Mesothelial cell of epicardium (in vitro differentiated cells): Measurements from ENCODE around the gene SETD4. TPM values are rescaled to one million over a fixed set of nuclear protein-coding genes. Genes with fewer than 3 reads are reported as not detected.

Experiments used
- DNase-seq, 2 experiments: peaks; one replicate each; pipeline ENCODE4 v3.0.0; 2021; ENCODE audit warnings: low spot score in 2 of 2; ENCODE audit not compliant: unreplicated experiment in 2 of 2
- H3K27ac Mint-ChIP-seq: 2 replicates; pipeline ENCODE4 v1.8.0; 2021; ENCODE audit warnings: mixed read lengths
- H3K27me3 Mint-ChIP-seq: 2 replicates; pipeline ENCODE4 v1.8.0; 2021; ENCODE audit warnings: low read depth, mixed read lengths
- H3K36me3 Mint-ChIP-seq: 2 replicates; pipeline ENCODE4 v1.8.0; 2021; ENCODE audit warnings: mixed read lengths
- H3K4me1 Mint-ChIP-seq: 2 replicates; pipeline ENCODE4 v1.8.0; 2021; ENCODE audit warnings: mixed read lengths
- H3K4me3 Mint-ChIP-seq: 2 replicates; pipeline ENCODE4 v1.8.0; 2021; ENCODE audit warnings: mild to moderate bottlenecking, moderate library complexity, mixed read lengths
- H3K9me3 Mint-ChIP-seq: 2 replicates; pipeline ENCODE4 v1.8.0; 2021; ENCODE audit warnings: mixed read lengths
- total RNA-seq: library from RNA; stranded (reverse); gene quantifications from 3 replicates; pipeline ENCODE4 v1.2.1, GENCODE V29; 2021
- TF ChIP-seq, protein P1 (sequence below): fragments of 200-600 bp; sonication (generic); IDR thresholded peaks from one replicate; pipeline ENCODE4 v1.5.0; 2021; ENCODE audit warnings: antibody characterized with exemption; ENCODE audit not compliant: unreplicated experiment

Gene SETD4, protein sequence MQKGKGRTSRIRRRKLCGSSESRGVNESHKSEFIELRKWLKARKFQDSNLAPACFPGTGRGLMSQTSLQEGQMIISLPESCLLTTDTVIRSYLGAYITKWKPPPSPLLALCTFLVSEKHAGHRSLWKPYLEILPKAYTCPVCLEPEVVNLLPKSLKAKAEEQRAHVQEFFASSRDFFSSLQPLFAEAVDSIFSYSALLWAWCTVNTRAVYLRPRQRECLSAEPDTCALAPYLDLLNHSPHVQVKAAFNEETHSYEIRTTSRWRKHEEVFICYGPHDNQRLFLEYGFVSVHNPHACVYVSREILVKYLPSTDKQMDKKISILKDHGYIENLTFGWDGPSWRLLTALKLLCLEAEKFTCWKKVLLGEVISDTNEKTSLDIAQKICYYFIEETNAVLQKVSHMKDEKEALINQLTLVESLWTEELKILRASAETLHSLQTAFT
- total RNA-seq, result 28.5 to 29.7 TPM (median 28.9 TPM) in 3 replicates

DNA sequence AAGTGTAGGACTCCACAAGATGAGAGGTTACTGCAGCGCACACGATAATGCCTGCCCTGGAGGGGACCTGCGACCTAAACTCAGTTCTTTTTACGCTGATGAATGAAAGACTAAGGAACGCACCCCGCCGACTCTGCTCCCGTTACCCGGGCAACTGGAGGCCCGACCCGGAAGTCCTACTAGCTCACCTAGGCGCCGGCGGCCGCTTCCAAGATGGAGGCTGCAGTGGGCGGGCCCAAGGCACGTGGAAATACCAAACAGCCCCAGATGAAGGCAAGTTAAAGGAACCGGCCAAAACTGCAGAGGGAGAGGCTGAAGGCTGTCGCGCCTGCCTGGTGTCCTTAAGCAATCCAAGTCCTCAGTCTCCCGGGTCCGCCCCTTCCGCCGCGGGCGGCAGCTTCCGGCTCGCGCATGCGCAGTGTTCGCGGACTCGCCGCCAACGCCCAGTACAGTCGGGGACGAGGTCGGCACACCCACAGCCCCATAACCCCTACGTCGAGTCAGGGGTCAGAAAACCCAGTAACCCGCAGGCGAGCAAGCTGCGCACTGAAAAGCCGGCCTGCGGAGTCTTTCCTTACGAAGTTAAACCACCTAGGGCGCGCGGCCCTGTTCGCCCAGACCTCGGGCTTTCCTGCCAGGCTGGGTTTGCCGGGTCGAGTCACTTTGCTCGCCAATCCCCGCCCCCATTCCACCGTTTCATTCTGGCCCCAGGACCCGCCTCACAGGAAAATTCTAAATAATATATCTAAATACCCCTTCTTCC lies at the start of gene SETD4:
Gene SETD4, minus strand, starts transcription at position 368 of the 763 bp plus-strand sequence. CDS start 1,638 bp downstream, outside the sequence.
- TF ChIP-seq, protein P1, sequence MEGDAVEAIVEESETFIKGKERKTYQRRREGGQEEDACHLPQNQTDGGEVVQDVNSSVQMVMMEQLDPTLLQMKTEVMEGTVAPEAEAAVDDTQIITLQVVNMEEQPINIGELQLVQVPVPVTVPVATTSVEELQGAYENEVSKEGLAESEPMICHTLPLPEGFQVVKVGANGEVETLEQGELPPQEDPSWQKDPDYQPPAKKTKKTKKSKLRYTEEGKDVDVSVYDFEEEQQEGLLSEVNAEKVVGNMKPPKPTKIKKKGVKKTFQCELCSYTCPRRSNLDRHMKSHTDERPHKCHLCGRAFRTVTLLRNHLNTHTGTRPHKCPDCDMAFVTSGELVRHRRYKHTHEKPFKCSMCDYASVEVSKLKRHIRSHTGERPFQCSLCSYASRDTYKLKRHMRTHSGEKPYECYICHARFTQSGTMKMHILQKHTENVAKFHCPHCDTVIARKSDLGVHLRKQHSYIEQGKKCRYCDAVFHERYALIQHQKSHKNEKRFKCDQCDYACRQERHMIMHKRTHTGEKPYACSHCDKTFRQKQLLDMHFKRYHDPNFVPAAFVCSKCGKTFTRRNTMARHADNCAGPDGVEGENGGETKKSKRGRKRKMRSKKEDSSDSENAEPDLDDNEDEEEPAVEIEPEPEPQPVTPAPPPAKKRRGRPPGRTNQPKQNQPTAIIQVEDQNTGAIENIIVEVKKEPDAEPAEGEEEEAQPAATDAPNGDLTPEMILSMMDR, result no peak
- no peaks in the 10 kb centered on the region for H3K27me3 Mint-ChIP-seq
- H3K4me1 Mint-ChIP-seq, result peaks cover 13% of the 10 kb centered on the region
- no peaks in the 10 kb centered on the region for H3K9me3 Mint-ChIP-seq
- peak; percentile 84 to 95 for DNase-seq
- peak within 1 kb of the TSS; percentile 94 for H3K4me3 Mint-ChIP-seq
- peaks cover 20% of the 10 kb centered on the region for H3K36me3 Mint-ChIP-seq
- H3K27ac Mint-ChIP-seq, result peak within 1 kb of the TSS; percentile 95

DNA sequence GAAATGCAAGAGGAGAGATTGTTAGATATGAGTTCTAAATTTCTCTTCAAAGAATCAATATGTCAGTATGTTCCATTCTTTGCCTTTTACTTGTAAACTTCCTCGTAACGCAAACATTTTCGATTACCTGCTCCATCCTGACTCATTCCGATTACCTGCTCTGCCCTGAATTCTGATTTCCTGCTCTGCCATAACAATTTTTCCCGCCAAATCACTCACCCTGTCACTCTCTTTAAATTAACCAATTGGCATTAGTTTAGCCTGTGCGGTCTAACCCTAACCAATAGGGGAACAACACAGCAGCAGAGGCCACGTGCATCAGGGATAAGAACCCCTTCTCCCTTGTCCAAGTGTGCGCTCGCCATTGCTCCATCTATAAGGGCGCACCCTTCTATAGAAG lies 49.5 kb upstream of the SETD4 start:
- H3K27me3 Mint-ChIP-seq, result peaks cover 9% of the 10 kb centered on the region
- H3K4me1 Mint-ChIP-seq, result peaks cover 9% of the 10 kb centered on the region
- DNase-seq, result no peak
- TF ChIP-seq, protein P1, result no peak
- no peaks in the 10 kb centered on the region for H3K9me3 Mint-ChIP-seq
- no peaks in the 10 kb centered on the region for H3K36me3 Mint-ChIP-seq
- no peak overlapping the region for H3K4me3 Mint-ChIP-seq
- no peak overlapping the region for H3K27ac Mint-ChIP-seq

DNA sequence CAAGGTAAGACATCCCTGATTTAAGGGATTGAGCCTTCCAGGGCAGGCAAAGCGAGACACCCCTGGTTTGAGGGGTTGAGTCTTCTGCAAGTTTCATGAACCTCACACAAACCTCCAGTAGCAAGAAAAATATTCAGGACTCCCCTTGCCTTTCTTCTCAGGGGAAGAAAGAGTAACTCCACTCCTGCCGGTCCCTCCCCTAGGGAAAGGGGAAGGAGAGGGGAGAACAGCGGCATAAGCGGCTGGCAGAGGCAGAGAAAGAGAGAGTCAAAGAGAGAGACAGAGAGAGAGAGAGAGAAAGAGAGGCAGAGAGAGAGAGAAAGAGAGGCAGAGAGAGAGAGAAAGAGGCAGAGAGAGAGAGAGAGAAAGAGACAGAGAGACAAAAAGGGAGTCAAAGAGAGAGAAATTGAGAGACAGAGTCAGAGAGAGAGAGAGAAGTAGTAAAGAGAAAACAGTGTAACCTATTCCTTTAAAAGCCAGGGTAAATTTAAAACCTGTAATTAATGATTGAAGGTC lies 45.1 kb upstream of the SETD4 start:
- H3K9me3 Mint-ChIP-seq, result peaks cover 18% of the 10 kb centered on the region
- H3K4me1 Mint-ChIP-seq, result no peaks in the 10 kb centered on the region
- peaks cover 18% of the 10 kb centered on the region for H3K27me3 Mint-ChIP-seq
- H3K27ac Mint-ChIP-seq, result no peak overlapping the region
- TF ChIP-seq, protein P1, result no peak
- no peak for DNase-seq
- no peak overlapping the region for H3K4me3 Mint-ChIP-seq
- peaks cover 4% of the 10 kb centered on the region for H3K36me3 Mint-ChIP-seq

DNA sequence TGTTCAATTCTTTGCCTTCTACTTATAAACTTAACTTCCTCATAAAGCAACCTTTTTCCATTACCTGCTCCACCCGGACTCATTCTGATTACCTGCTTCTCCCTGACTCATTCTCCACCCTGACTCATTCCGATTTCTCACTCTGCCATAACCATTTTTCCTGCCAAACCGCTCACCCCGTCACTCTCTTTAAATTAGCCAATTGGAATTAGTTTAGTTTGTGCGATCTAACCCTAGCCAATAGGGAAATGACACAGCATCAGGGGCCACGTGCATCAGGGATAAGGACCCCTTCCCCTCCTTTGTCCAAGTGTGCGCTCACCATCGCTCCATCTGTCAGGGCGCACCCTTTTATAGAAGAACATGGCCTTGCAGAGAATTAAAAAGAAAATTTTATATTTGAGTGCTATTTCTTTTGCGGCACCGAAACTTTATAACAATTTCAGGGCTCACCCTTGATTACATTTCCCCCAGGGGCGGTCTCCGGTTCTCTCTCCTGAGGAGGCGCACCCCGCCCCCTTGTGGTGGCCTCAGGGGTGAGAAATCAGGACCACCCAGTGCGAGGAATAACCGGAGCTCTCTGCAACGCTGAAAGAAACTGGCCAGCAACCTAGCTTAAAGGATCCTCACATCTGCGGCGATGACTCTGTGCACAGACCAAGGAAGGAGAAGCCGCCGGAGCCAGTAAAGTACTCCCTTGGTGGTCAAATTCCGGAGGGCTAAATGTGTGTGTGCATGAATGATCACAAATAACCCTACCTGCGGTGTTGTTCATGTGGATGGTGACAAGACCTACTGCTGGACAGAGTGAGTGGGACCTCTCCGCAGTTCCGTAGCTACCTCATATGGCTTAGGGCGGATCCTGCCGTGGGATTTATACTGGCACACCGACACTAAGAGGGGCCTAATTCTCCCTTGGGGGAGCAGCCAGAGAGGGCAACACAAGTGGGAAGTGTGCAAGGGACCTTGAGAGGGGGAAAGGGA lies 44.3 kb upstream of the SETD4 start:
- Mint-ChIP-seq H3K9me3 (peaks cover 18% of the 10 kb centered on the region), H3K4me1 (no peaks in the 10 kb centered on the region), H3K27ac (no peak overlapping the region), H3K27me3 (peaks cover 23% of the 10 kb centered on the region), H3K4me3 (no peak overlapping the region), H3K36me3 (peaks cover 4% of the 10 kb centered on the region)
- no peak for DNase-seq
- TF ChIP-seq, protein P1, result no peak

DNA sequence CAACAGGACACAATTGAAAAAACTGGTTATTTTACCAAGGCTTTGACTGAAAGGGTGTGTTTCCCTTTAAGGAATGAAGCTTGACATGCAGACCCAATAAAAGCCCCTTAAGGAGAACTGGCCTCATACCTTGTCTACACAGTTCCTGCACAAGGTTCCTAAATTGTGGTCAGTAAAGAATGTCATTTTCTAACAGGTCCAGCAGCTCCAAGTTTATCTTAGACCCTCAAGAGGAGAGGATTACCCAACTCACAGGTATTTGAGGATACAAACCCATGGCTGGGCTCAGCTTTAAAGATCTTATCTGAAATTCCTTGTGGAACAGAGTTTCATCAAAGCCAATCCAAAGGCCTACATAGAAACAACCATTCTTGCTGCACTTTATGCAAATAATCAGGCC lies 43.1 kb upstream of the SETD4 start:
- Mint-ChIP-seq H3K36me3 (peaks cover 4% of the 10 kb centered on the region), H3K4me3 (no peak overlapping the region), H3K27ac (no peak overlapping the region), H3K9me3 (peaks cover 18% of the 10 kb centered on the region), H3K4me1 (no peaks in the 10 kb centered on the region), H3K27me3 (peaks cover 23% of the 10 kb centered on the region)
- TF ChIP-seq, protein P1, result no peak
- DNase-seq, result no peak
